Right lobe of liver (tissue), 6 donors: ENCODE data around the gene TBC1D24. TPM values are rescaled to one million over a fixed set of nuclear protein-coding genes. Genes with fewer than 3 reads are reported as not detected.

Experiments
- ATAC-seq, 4 donors: fragments of 200-7000 bp; cut with Tn5 transposase; one replicate each; pipeline ENCODE4 v1.9.1; 2020; ENCODE audit warnings: mild to moderate bottlenecking in 4 of 4, moderate library complexity in 4 of 4
- DNase-seq, 3 donors: peaks; one replicate each; pipeline ENCODE4 v3.0.0-alpha.2; 2020
- H3K27ac ChIP-seq, 3 donors: fragments of 200-600 bp; one replicate each; pipeline ENCODE4 v1.8.0; 2022
- H3K27me3 ChIP-seq, 2 donors: fragments of 200-600 bp; one replicate each; pipeline ENCODE4 v1.8.0; 2022
- H3K36me3 ChIP-seq, 4 donors: fragments of 200-600 bp; sonication (generic) in 1 of 4; one replicate each; pipeline versions ENCODE4 v1.5.1 to v1.8.0; 2017 to 2022; ENCODE audit warnings: control low read depth in 1 of 4
- H3K4me1 ChIP-seq, 4 donors: fragments of 200-600 bp; sonication (generic) in 1 of 4; one replicate each; pipeline versions ENCODE4 v1.5.1 to v1.8.0; 2017 to 2022; ENCODE audit warnings: control low read depth in 1 of 4
- H3K4me3 ChIP-seq, 3 donors: fragments of 200-600 bp; one replicate each; pipeline ENCODE4 v1.8.0; 2022
- H3K9me3 ChIP-seq, 4 donors: fragments of 200-600 bp; sonication (generic) in 1 of 4; one replicate each; pipeline versions ENCODE4 v1.5.1 to v1.8.0; 2017 to 2022; ENCODE audit warnings: control low read depth in 1 of 4
- CTCF ChIP-seq, 4 donors: fragments of 200-600 bp in 3 of 4; fragments of 450-650 bp in 1 of 4; IDR thresholded peaks; one replicate each; pipeline versions ENCODE4 v1.5.1 to v1.8.0; 2016 to 2022; ENCODE audit warnings: antibody characterized with exemption in 4 of 4, mild to moderate bottlenecking in 2 of 4
- POLR2A ChIP-seq: fragments of 450-650 bp; IDR thresholded peaks from one replicate; pipeline ENCODE4 v1.6.1; 2017; ENCODE audit warnings: antibody characterized with exemption, mild to moderate bottlenecking
- WGBS: methylation state at CpG from one replicate; pipeline ENCODE4 v1.1.6; 2018; ENCODE audit warnings: low coverage, low lambda C conversion rate; ENCODE audit not compliant: insufficient coverage; ENCODE audit errors: missing lambda C conversion rate; 5-methylcytosine and 5-hydroxymethylcytosine counted together
- intact Hi-C, 2 donors: fragments of 100-400 bp; cut with DNase I; formaldehyde crosslinking; loops; one replicate each; pipeline versions ENCODE4 v1.11.2 to v1.14.1; 2022
- total RNA-seq, 6 experiments: library from RNA; depleted of rRNA in 2 of 6; stranded (reverse); fragments of >200 nt in 2 of 6; fragmentation: NEBNext Ultra II Directional in 3 of 6; extraction: Animal tissue kit (Norgen Biotek cat#: 25700) in 3 of 6; gene quantifications; one replicate each; pipeline versions ENCODE4 v1.1.0 to v1.2.4, GENCODE V29; 2016 to 2023
- donor health status: DM: no; HTN: yes; CAD: no.
- donor health status: DM: no; HTN: no; CAD: no.
- donor health status: DM: no; HTN: no; CAD: no.
- donor health status: DM: no; HTN: yes; CAD: no.
- donor health status: DM: no; HTN: yes; CAD: no.

Gene TBC1D24
- total RNA-seq, 6 experiments from 2014 or later, result 14.9 to 22.7 (median 17.5) TPM

- WGBS, result 50% methylated on average over 4 of the region's 28 CpGs
- Histone ChIP-seq H3K36me3 (peaks cover 0 to 3% (median 0%) of the 10 kb centered on the region in 4 donors), H3K4me3 (peak overlapping the region; percentile 71 to 76 (median 75)), H3K27me3 (no peaks in the 10 kb centered on the region), H3K4me1 (peaks cover 0 to 11% (median 2%) of the 10 kb centered on the region in 4 donors), H3K27ac (peak overlapping the region in 1 of 3 donors; percentile 10), H3K9me3 (no peaks in the 10 kb centered on the region)
- no peak for TF ChIP-seq POLR2A
- TF ChIP-seq CTCF (IDR thresholded peaks at IDR 0.05), result peak in 3 of 4 donors; percentile 4 to 6 (median 5)
- peak in 1 of 3 donors; percentile 65 for DNase-seq
- ATAC-seq, result peak in 2 of 4 donors; percentile 0 to 3
- intact Hi-C loops, result no loop called here
Observed at GRCh38 chr16:2428051-2428783, 46.7 kb upstream of the TBC1D24 start.

GRCh38 chr16:2428784-2429033 is 46.2 kb upstream of the TBC1D24 start:
- DNase-seq (no peak), ATAC-seq (peak in 3 of 4 donors; percentile 48 to 58 (median 53))
- Histone ChIP-seq H3K36me3 (peaks cover 0 to 3% (median 0%) of the 10 kb centered on the region in 4 donors), H3K4me1 (peaks cover 0 to 11% (median 2%) of the 10 kb centered on the region in 4 donors), H3K27me3 (no peaks in the 10 kb centered on the region), H3K4me3 (peak overlapping the region; percentile 71 to 76 (median 75)), H3K27ac (peak overlapping the region in 2 of 3 donors; percentile 10 to 63), H3K9me3 (no peaks in the 10 kb centered on the region)
- intact Hi-C loops, result no loop called here
- TF ChIP-seq CTCF (IDR thresholded peaks at IDR 0.05) (no peak), POLR2A (no peak)
- WGBS, result no CpG with 5 or more reads among the region's 24 CpGs

GRCh38 chr16:2429034-2429770 is 45.7 kb upstream of the TBC1D24 start, which contains the start of gene CCNF:
Gene CCNF (plus strand): TSS chr16:2429447. CDS start chr16:2429482, 35 bp downstream.
- TF ChIP-seq POLR2A (peak; percentile 52), CTCF (IDR thresholded peaks at IDR 0.05) (peak in 1 of 4 donors; percentile 31)
- peak; percentile 97 to 98 (median 98) for ATAC-seq
- no peaks in the 10 kb centered on the region for H3K9me3 ChIP-seq
- peak; percentile 98 to 99 (median 98) for DNase-seq
- intact Hi-C loops, result no loop called here
- peak within 1 kb of the TSS in 2 of 3 donors; percentile 37 to 63 for H3K27ac ChIP-seq
- no peaks in the 10 kb centered on the region for H3K27me3 ChIP-seq
- WGBS, result 0% methylated on average over 11 of the region's 103 CpGs
- H3K4me1 ChIP-seq, result peaks cover 0 to 11% (median 2%) of the 10 kb centered on the region in 4 donors
- peaks cover 0 to 3% (median 0%) of the 10 kb centered on the region in 4 donors for H3K36me3 ChIP-seq
- H3K4me3 ChIP-seq, result peak within 1 kb of the TSS; percentile 71 to 81 (median 76)

GRCh38 chr16:2429771-2430663 is 44.9 kb upstream of the TBC1D24 start:
- 7% methylated on average over 22 of the region's 46 CpGs for WGBS
- ATAC-seq (peak in 3 of 4 donors; percentile 2 to 46 (median 3)), DNase-seq (peak in 1 of 3 donors; percentile 47)
- H3K27ac ChIP-seq, result peak overlapping the region in 2 of 3 donors; percentile 37 to 51
- TF ChIP-seq CTCF (IDR thresholded peaks at IDR 0.05), result peak in 2 of 4 donors; percentile 21 to 29
- no peak for TF ChIP-seq POLR2A
- H3K36me3 ChIP-seq, result peaks cover 0 to 3% (median 0%) of the 10 kb centered on the region in 4 donors
- intact Hi-C loops, result loop anchor here in 1 of 2 donors (10.0 kb wide), 1 partner anchor 65 kb away; no protein-coding TSS in a partner anchor
- H3K9me3 ChIP-seq, result no peaks in the 10 kb centered on the region
- no peaks in the 10 kb centered on the region for H3K27me3 ChIP-seq
- H3K4me3 ChIP-seq, result peak overlapping the region; percentile 68 to 81 (median 71)
- H3K4me1 ChIP-seq, result peaks cover 0 to 11% (median 2%) of the 10 kb centered on the region in 4 donors
